NCI-H187 (cell line): Measurements from ENCODE around the gene RTTN.
"Not testable (repeated sequence)": the region's sequence is repeated elsewhere in the genome, so short reads cannot be mapped to it uniquely, and the experiment has no call there.

ENCODE experiments used
- DNase-seq, 2 experiments: peaks; one replicate each; lab custom pipeline; 2025; lab: John Stamatoyannopoulos, UW

RTTN gene

GRCh38 chr18:70154591-70155194 lies 50.8 kb downstream of the RTTN start:
- DNase-seq: no peak

DNA sequence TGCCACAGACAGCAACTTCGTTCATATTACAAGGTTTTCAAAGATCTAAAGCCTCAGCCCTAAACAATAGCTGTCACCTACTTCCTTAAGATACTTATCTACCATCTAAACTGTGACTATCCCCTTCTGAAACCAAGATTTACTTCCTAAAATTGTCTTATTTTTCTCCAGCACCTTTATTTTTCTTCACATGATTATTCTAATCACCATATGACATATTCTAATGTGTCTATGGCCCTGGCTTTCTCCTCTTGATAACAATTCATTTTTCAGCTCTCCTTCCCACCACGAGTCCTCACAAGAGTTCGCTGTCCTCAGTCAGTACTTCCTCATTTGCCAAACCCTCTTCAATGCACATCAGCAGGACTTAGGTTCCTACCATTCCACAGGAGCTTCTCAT lies 53.9 kb downstream of the RTTN start:
- no peak for DNase-seq

DNA sequence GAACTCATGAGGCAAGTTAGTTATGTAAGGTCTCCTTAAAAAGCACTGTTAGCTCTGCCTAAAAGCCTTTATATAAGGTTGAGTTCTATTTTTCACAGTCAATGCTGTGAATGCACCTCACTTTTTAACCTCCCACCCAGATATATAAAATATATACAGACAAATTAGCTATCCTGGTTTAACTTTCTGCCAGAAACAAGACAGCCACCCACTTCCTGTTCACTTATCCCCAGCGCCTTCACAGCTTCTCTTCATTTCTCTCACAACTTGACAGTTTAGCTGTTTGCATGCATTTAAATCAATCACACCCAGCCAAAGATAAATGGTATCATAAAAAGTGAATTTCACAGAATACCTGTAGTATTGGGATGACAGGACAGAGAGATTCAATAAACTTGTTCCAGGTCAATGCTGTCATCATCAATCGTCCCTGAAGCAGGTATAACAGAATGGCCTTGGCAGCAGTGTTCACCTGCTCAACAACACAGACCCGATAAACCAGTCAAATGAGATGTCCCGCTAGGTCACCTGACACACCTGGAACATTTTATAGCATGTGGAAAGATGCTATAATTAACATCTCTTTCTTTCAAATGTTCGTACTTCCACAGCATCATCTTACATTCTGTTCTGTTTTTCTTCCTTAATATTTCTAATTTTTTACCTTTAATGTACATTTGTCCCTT lies 55.7 kb downstream of the RTTN start:
- no peak for DNase-seq

- no peak for DNase-seq
Measured at GRCh38 chr18:70149156-70149555, 56.3 kb downstream of the RTTN start.

DNA sequence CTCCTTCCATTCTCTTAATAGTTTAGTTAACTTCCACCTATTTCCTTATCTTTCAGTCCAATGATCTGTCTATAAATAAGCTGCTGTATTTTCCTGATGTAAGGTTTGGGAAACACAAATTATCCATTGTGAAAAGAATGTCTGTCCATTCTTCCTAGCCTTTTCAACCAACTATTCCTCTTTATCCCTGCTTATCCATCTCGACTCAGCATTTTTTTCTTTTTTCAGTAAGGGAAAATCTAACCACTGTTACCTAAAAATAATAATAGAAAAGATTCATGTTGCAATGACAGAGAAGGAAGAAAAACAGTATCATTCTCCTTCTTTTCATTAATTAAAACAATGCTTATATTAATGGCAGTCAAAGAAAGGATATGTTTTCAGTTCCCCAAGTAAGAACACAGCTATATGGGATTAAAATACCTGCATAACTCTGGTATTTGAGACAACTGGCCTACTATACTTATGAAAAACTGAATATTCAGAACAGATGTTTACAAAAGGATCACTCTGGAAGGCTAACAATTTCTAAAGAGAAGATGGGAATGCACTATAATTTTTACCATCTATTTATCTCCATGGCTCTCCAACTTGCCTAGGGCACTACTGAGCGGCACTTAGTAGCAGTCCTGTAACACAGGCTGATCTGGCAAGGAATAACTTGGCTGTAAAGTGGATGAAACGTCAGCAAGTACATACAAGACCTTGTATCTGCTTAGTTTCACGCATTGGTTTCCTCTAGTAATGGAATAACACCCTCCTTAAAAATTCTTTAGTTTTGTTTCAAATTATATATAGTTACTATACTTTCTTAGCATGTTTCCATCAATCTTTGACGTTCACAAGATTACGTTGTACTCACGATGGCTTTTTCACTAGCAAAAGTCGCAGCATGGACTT lies 57.2 kb downstream of the RTTN start:
- no peak for DNase-seq

GRCh38 chr18:70146174-70146573 lies 59.3 kb downstream of the RTTN start:
- no peak for DNase-seq

- DNase-seq: no peak
Measured at GRCh38 chr18:70142001-70142400, 63.5 kb downstream of the RTTN start.

DNA sequence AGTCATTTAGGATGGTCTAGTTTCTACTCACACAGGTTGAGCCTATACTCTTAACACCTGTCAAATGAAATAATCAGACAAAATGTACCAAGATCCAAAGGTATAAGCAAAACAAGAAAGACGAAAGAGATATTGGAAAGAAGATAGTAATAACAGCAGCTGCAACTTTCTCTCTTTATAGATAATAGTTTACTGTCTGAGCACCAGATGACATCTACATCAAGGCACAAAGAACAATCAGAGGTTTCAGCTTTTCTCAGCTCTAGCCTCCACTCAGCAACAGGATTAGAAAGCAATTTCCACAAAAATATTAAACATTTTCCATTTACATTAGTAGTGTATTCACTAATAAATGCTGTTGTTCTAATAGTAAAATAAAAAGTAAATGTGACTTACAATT lies 66.3 kb downstream of the RTTN start:
- no peak for DNase-seq

GRCh38 chr18:70135604-70136003 lies 69.9 kb downstream of the RTTN start:
- no peak for DNase-seq

DNA sequence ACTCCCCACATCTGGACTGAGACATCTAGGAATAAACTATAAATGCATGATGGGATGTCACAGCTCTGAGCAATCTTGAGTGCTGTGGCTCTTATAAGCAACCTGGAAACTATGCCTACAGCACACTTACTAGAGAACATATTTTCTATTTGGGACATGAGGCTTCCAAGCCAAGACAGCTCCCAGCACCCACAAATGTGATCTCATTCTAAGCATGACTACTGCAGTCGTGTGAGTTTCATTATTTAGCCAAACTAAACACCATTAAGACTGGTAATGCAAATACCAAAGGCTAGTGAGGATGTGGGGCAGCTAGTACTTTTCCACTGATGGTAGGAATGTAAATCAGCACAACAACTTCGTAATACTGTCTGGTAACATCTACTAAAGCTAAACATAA lies 72.5 kb downstream of the RTTN start:
- DNase-seq: no peak

DNA sequence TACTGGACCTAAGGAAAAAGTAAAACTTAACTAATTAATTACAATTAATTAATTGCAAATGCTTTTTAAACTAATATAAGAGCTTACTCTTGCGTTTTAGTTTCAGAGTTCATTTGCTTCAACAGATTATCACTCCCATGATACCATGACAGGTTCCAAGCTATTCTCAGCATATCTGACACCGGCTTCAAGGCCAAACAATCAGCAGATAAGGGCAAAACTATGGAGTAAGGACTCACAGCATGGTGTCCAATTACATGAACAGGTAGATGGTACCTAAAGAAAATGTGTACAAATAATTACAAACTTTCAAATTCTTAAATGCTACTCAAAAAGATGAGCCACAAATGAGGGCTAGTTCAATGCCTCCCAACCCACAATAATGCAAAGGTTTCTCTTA lies 77.2 kb downstream of the RTTN start:
- DNase-seq: no peak

DNA sequence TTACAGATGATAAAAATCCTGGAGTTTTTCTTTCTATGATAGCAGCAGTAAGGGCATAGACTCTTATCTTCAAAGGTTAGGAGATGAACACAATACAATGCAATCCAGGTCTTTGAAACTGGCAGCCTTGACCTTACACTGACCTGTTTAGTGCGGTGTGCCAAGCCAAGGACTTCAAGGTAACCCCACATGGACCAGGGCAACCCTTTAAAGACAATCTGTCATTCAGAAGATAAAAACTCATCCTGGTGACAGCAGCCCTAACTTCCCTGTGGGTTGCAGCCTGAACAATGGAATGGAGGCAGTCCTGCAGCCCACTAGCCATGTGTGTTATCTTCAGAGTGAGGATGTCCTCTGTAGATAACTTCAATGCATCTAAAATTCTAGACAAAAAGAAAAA lies 78.1 kb downstream of the RTTN start:
- DNase-seq: no peak

DNA sequence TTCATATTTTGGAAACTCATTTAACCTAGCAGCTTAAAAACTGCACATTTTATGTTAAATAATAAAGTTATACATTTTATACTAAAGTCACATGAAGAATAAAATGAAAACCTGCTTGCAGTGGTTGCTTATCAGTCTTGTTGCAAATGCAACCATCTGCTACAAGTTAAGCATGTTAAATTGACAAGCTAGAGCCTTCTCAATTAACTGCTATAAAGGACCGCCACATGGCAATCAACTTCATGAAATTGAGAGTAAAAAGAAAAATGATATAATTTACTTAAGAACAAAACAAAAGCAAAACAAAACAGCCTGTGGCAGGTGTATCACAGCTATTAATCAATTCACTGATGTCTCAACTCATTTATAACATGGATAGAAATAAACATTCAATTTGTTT lies 78.7 kb downstream of the RTTN start:
- no peak for DNase-seq

DNA sequence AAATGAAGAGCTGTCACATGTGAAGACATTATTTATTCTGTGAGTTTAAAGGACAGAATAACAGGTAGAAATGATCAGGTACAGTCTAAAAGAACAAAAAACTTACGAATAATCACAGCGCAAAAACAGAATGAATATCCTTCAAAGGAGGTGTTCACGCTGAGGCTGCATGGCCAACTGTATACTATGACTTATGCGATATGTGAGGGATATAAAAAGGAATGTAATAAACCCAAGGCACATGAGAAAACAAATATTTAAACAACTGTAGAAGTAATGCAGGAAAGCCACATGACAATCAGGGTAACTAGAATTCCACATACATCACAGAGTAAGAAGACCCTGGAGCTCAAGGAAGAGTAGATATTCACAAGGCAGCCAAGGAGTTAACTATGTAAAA lies 81.3 kb downstream of the RTTN start:
- DNase-seq: no peak

GRCh38 chr18:70121842-70122241 lies 83.6 kb downstream of the RTTN start:
- no peak for DNase-seq

DNA sequence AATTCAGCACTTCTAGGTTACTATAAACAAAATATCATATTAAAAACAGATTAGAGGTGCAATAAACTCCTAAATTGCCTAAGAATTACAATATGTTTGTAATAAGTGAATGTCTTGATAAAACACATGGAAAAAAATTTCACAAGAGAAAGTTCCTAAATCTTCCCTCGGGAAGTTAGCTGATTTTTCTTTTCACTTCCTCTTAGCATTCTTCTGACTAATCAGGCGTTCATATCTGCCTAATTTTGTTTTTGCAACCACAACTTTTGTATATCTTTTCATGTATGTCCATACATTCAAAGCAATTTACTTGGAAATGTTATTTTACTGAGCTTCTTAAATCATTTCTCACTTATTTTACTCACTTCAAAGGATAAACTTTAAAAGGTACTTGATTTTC lies 88.5 kb downstream of the RTTN start:
- DNase-seq: no peak

GRCh38 chr18:70113511-70113910 lies 92.0 kb downstream of the RTTN start:
- DNase-seq: no peak

- DNase-seq: no peak
Measured at GRCh38 chr18:70110678-70111077, 94.8 kb downstream of the RTTN start.

- DNase-seq: no peak
Measured at GRCh38 chr18:70107091-70107490, 98.4 kb downstream of the RTTN start.

GRCh38 chr18:70102854-70103253 lies 102.6 kb downstream of the RTTN start:
- not testable (repeated sequence) for DNase-seq

DNA sequence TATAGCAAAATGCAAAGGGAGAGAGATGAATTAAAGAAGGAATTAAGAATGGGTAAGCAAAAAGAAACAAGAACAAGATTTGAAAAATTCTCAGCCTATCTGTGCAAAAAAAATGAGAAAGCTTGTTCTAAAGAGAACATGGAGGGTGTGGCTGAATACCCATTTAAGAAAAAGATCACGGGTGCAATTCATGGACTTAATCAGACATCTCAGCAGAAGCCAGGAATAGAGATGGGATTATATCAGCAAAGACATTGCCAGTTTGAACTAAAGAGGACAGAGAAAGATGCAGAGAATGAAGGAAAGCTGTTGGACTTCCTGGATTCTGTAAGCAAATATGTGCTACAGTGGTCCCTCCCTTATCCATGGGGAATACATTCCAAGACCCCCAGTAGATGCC lies 115.6 kb downstream of the RTTN start:
- DNase-seq: no peak

- DNase-seq: no peak
Measured at GRCh38 chr18:70086085-70086484, 119.4 kb downstream of the RTTN start.

DNA sequence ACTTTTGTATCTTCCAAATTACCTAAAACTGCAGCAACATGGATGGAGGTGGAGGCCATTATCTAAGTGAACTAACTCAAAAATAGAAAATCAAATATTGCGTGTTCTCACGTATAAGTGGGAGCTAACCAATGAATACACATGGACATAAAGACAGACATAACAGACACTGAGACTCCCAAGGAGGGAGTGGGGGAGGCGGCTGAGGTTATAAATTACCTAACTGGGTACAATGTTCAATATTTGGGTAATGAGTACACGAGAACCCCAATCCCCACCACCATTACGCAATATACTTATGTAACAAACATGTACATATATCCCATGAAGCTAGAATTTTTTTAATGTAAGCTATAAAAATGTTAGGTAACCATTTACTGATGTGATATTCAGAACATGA lies 119.8 kb downstream of the RTTN start:
- no peak for DNase-seq
